ENCODE results near the gene RNU6-8. TPM values are rescaled to one million over a fixed set of nuclear protein-coding genes. Genes with fewer than 3 reads are reported as not detected.

Gene RNU6-8
- total RNA-seq, 6 donors from 2014 or later = not detected

- TF ChIP-seq POLR2AphosphoS5 (IDR thresholded peaks at IDR 0.05) = no peak
- Histone ChIP-seq H3K27ac (no peak overlapping the region), H3K4me3 (no peak overlapping the region), H3K9me3 (no peaks in the 10 kb centered on the region), H3K36me3 (no peaks in the 10 kb centered on the region), H3K4me1 (no peaks in the 10 kb centered on the region), H3K27me3 (no peaks in the 10 kb centered on the region)
- ATAC-seq (ENCODE audit: low FRiP score in 2 of 2) (no peak), DNase-seq (no peak)
- 93 to 100% methylated on average over 1 of the region's 1 CpG for WGBS, 2 donors
Measured at GRCh38 chr14:32232481-32232880, 29.4 kb upstream of the RNU6-8 start.

- TF ChIP-seq CTCF (IDR thresholded peaks at IDR 0.05) (no peak), POLR2AphosphoS5 (IDR thresholded peaks at IDR 0.05) (no peak), POLR2A (IDR thresholded peaks at IDR 0.05) (no peak), EP300 (IDR thresholded peaks at IDR 0.05) (no peak)
- H3K36me3 ChIP-seq = no peaks in the 10 kb centered on the region
- no peak overlapping the region for H3K4me3 ChIP-seq
- H3K27ac ChIP-seq = peak overlapping the region in 1 of 4 donors; percentile 29
- H3K9me3 ChIP-seq = no peaks in the 10 kb centered on the region
- no peaks in the 10 kb centered on the region for H3K27me3 ChIP-seq
- H3K4me1 ChIP-seq = no peaks in the 10 kb centered on the region
- 74 to 78% methylated on average over 2 of the region's 2 CpGs for WGBS, 2 donors
- ATAC-seq (ENCODE audit: low FRiP score in 2 of 2) (peak in 1 of 2 donors; percentile 55), DNase-seq (no peak)
Measured at GRCh38 chr14:32230695-32231280, 27.7 kb upstream of the RNU6-8 start.

- no peak for TF ChIP-seq POLR2A (IDR thresholded peaks at IDR 0.05)
- TF ChIP-seq POLR2AphosphoS5 (IDR thresholded peaks at IDR 0.05) = no peak
- no peak for TF ChIP-seq CTCF (IDR thresholded peaks at IDR 0.05)
- no peak for TF ChIP-seq EP300 (IDR thresholded peaks at IDR 0.05)
- H3K36me3 ChIP-seq = no peaks in the 10 kb centered on the region
- WGBS, 2 donors = 49 to 50% methylated on average over 3 of the region's 3 CpGs
- H3K27ac ChIP-seq = no peak overlapping the region
- H3K4me1 ChIP-seq = peaks cover 0 to 3% (median 0%) of the 10 kb centered on the region in 4 donors
- ATAC-seq (ENCODE audit: low FRiP score in 2 of 2) = no peak
- H3K9me3 ChIP-seq = no peaks in the 10 kb centered on the region
- H3K27me3 ChIP-seq = no peaks in the 10 kb centered on the region
- no peak overlapping the region for H3K4me3 ChIP-seq
- DNase-seq = no peak
Measured at GRCh38 chr14:32230181-32230580, 27.1 kb upstream of the RNU6-8 start.

- Histone ChIP-seq H3K4me1 (peaks cover 0 to 7% (median 0%) of the 10 kb centered on the region in 4 donors), H3K27ac (peak overlapping the region; percentile 52 to 76 (median 58)), H3K36me3 (no peaks in the 10 kb centered on the region), H3K27me3 (no peaks in the 10 kb centered on the region), H3K9me3 (no peaks in the 10 kb centered on the region), H3K4me3 (no peak overlapping the region)
- DNase-seq = no peak
- TF ChIP-seq EP300 (IDR thresholded peaks at IDR 0.05) (peak in 1 of 4 donors; percentile 20), POLR2AphosphoS5 (IDR thresholded peaks at IDR 0.05) (no peak)
- 58 to 79% methylated on average over 1 of the region's 1 CpG for WGBS, 2 donors
- ATAC-seq (ENCODE audit: low FRiP score in 2 of 2) = peak; percentile 26 to 70
Measured at GRCh38 chr14:32226056-32226455, 23.0 kb upstream of the RNU6-8 start.

- H3K4me1 ChIP-seq = peaks cover 0 to 7% (median 0%) of the 10 kb centered on the region in 4 donors
- ATAC-seq (ENCODE audit: low FRiP score in 2 of 2) = no peak
- no peaks in the 10 kb centered on the region for H3K9me3 ChIP-seq
- 0 to 72% methylated on average over 1 of the region's 1 CpG for WGBS, 2 donors
- H3K27me3 ChIP-seq = no peaks in the 10 kb centered on the region
- H3K4me3 ChIP-seq = no peak overlapping the region
- DNase-seq = no peak
- no peak for TF ChIP-seq CTCF (IDR thresholded peaks at IDR 0.05)
- TF ChIP-seq POLR2AphosphoS5 (IDR thresholded peaks at IDR 0.05) = no peak
- no peak for TF ChIP-seq POLR2A (IDR thresholded peaks at IDR 0.05)
- no peak for TF ChIP-seq EP300 (IDR thresholded peaks at IDR 0.05)
- H3K27ac ChIP-seq = peak overlapping the region; percentile 52 to 76 (median 58)
- H3K36me3 ChIP-seq = no peaks in the 10 kb centered on the region
Measured at GRCh38 chr14:32225378-32225920, 22.4 kb upstream of the RNU6-8 start.
